Measurements from ENCODE around the gene RAPGEF6.
A peak's percentile ranks its signal among the peaks of the same experiment; 100 is the strongest.

Gene RAPGEF6

DNA sequence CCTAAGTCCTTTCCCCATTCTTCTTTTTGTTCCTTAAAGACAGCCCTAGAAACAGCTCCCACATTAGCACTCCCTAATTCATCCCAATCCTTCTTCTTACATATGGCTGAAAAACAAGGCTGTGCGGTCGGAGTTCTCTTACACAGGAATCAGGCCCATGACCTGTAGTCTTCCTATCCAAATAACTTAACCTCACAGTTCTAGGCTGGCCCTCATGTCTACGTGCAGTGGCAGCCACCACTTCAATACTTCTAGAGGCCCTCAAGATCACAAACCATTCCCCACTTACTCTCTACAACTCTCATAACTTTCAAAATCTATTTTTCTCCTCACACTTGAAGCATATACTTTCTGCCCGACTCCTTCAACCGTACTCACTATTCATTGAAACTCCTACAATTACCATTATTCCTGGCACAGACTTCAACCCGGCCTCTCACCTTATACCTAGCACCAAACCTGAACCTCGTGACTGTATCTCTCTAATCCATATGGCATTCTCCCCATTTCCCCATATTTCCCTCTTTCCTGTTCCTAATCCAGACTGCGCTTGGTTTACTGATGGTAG lies 59.3 kb downstream of the RAPGEF6 start:
- in situ Hi-C loops (cut with MboI; ENCODE audit: low pct_unique_long_range_greater_than_20kb, low sequenced_read_pairs): no loop called here
- DNase-seq: no peak

DNA sequence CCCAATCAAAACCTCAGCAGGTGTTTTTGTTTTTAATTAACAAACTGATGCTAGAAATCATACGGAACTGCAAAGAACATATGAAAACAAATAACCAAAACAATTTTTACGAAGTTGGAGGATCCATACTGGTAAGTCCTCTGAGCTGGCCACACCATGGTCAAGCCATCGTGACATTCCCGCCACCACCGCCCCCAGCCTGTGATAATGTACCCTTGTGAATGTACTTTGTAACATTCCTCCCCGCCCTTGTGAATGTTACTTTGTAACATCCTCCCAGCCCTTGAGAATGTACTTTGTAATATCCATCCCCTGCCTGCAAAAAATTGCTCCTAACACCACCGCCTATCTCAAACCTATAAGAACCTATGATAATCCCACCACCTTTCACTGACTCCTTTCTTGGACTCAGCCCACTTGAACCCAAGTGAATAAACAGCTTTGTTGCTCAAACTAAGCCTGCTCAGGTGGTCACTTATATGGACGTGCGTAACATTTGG lies 63.3 kb downstream of the RAPGEF6 start:
- in situ Hi-C loops (cut with MboI; ENCODE audit: low pct_unique_long_range_greater_than_20kb, low sequenced_read_pairs): no loop called here
- no peak for DNase-seq

DNA sequence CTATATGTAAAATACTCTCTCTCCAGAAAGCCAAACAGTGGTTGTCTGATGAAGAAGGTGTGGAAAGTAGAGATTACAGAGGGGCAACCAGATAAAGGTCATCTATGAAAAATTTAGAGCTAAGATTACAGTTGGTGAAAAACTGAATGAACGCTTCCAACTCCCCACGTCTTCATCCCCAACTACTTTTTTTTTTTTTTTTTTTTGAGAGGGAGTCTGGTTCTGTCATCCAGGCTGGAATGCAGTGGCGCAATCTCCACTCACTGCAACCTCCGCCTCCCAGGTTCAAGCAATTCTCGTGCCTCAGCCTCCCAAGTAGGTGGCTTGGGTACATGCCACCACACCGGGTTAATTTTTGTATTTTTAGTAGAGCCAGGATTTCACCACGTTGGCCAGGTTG lies 64.3 kb downstream of the RAPGEF6 start:
- no peak for DNase-seq
- in situ Hi-C loops (cut with MboI; ENCODE audit: low pct_unique_long_range_greater_than_20kb, low sequenced_read_pairs): no loop called here

DNA sequence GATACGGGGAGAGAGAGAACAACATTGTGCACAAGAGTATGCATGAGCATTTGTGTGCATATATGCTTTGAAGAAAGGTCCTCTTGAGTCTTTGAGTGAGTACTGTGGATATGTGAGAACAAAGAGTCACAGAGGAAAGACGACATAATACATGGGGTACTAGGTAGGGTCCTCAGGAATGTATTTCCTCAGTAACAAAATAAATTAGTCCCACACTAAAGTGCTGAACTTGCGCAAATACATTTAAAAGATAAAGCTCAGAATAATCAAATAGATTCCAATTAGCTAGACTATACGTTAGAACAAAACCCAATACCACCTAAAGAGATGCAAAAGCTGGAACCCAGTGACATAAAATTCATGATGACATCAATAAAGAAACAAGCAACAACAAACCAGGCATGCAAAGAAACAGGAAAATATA lies 70.8 kb downstream of the RAPGEF6 start:
- DNase-seq: no peak
- in situ Hi-C loops (cut with MboI; ENCODE audit: low pct_unique_long_range_greater_than_20kb, low sequenced_read_pairs): no loop called here

DNA sequence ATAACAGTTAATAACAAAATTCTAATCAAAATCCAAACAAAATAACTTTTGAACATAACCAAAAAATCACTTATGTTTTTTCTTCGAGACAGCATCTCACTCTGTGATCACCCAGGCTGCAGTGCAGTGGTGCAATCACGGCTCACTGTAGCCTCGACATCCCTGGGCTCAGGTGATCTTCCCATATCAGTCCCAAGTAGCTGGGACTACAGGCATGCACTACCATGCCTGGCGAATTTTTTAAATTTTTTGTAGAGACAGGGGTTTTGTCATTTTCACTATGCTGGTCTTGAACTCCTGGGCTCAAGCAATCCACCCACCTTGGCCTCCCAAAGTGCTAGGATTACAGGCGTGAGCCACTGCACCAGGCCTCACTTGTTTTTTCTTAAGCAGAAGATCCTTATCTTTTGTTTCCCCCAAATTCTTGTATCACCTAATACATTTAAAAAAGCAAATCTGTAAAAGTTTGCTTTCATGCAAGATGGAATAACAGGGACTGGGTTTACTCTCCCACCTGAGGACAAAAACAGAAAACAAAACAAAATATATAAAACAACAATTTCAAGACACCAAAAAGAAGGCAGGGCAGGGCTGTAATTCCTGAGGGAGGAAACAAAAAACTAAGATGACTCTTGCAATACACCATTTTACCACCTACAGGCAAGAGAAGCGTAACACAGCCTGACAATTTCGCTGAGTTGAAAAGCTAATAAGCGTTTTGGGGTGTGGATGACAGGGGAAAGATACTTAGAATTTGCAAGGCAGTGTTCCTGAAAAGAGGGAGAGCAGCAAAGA lies 71.4 kb downstream of the RAPGEF6 start:
- peak; percentile 15 for DNase-seq
- in situ Hi-C loops (cut with MboI; ENCODE audit: low pct_unique_long_range_greater_than_20kb, low sequenced_read_pairs): no loop called here

DNA sequence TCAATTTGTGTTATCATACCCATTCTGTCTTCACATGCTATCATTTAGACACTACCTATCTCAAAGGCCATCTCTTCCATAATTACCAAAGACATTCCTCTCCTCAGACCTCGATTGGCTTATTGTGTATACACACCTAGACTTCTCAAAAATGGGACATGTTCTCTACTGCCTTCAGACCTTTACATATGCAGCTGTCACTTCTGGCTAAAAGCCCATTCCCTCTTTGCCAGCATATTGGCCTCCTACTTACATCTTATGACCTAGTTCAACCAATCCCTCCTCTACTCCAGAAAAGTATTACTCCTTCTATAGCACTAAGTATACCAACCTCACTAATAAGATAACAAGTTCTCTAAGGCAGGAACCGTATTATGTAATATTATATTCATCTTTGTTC lies 84.4 kb downstream of the RAPGEF6 start:
- in situ Hi-C loops (cut with MboI; ENCODE audit: low pct_unique_long_range_greater_than_20kb, low sequenced_read_pairs): no loop called here
- DNase-seq: no peak

DNA sequence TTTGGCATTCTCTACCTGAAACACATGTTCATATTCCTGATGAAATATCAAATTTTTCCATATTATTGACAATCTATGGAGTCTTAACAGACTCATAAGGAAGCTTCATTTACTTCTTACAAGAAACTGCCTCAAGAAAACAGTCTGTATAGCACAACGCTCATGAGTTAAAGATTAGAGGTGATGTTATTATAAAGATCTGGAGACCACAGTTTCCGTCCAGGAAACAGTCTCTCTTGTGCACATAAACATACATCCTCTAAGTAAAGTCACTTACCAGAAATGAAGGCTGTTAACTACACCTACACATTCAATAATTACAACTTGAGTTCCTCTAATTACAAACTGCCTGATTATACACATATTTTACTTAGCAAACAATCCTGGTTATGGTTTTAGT lies 86.9 kb downstream of the RAPGEF6 start:
- in situ Hi-C loops (cut with MboI; ENCODE audit: low pct_unique_long_range_greater_than_20kb, low sequenced_read_pairs): no loop called here

DNA sequence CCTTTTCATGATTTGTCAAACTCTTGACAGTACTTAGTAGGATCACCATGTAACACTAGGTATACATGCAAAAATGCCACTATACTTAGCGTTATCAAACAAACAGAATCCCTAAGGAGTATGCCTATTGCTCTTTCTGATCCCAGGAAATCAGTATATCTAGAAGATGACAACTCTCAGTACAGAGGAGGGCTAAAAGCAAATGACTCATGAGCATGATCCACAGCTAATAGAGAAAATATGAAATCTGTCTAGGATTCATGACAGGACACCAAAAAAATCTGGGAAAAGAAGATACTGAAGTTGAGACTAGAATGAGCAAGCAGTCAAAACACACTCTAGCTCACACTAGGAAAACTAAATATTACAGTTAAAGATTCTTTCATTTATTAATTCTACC lies 89.2 kb downstream of the RAPGEF6 start:
- no peak for DNase-seq
- in situ Hi-C loops (cut with MboI; ENCODE audit: low pct_unique_long_range_greater_than_20kb, low sequenced_read_pairs): no loop called here

More for the DNA sequence above, 86.9 kb downstream of the RAPGEF6 start:
- DNase-seq: peak; percentile 78

DNA sequence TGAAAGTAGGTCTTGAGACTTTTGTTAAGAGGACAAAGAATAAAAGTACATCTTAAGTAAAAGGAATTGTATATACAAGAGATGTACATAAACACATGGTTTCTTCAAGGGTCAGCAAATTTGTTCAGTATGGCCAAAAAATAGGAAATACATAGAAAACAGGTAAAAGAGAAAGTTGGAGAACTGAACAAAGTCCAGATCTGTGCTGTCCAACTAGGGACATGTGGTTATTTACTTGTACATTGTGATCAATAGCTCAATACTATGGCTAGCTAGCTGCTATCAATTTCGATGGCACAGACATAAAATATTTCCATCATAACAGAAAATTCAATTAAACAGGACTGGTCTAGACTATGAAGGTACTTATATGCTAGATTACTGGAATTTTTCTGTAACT lies 92.3 kb downstream of the RAPGEF6 start:
- in situ Hi-C loops (cut with MboI; ENCODE audit: low pct_unique_long_range_greater_than_20kb, low sequenced_read_pairs): no loop called here
- DNase-seq: no peak

DNA sequence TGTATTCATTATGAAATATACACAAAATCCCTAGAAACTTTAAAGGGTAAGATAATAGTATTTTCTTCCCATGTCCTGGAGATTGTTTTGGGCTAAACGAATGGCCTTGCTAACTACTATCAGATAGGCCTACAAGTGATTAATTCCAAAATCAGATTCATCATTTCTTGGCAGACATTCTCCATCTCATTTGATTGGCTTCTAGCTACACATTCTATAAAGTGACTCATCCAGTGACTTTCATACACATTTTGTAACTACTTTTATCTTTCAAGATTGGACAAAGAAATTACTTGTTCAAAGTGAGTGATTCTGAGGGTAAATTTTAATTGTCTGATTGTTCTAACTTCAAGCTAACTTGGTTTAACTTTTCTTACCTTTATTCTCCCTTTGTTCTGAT lies 93.3 kb downstream of the RAPGEF6 start:
- in situ Hi-C loops (cut with MboI; ENCODE audit: low pct_unique_long_range_greater_than_20kb, low sequenced_read_pairs): no loop called here
- no peak for DNase-seq

DNA sequence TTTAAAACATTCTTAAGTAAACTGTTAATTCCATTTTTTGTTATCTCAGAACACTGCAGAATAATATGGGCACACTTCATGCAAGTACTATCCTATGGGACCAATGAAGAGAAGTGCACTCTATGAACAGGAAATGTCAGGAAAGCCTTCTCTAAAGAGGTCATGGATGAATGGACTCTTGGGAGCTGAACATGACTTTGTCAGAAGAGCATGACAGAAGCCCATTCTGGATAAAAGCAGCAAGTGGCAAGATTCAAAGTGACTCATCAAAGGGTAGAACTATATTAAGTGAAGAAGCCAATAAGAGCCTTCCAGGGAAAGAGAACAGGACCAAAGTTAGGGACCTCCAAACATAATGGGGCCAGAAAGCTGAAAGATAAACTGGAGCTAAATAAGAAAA lies 94.0 kb downstream of the RAPGEF6 start:
- in situ Hi-C loops (cut with MboI; ENCODE audit: low pct_unique_long_range_greater_than_20kb, low sequenced_read_pairs): no loop called here
- DNase-seq: no peak

DNA sequence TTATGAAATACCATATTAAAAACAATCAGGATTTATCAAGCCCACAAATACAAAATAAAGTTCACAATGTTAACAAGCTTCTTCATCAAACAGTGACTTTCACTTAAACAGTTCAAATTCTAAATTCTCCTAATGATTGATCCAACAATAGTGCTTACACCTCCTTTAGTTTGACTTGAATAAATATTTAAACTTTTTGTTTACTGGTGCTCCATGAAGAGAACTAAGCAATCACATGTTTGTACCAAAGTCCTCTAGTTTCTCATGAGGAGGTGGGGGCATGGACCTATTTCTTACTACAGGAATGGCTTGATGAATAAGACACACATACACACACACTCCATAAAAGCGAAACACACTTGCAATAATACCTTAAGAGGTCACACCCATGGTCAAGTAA lies 95.8 kb downstream of the RAPGEF6 start:
- DNase-seq: no peak
- in situ Hi-C loops (cut with MboI; ENCODE audit: low pct_unique_long_range_greater_than_20kb, low sequenced_read_pairs): no loop called here

DNA sequence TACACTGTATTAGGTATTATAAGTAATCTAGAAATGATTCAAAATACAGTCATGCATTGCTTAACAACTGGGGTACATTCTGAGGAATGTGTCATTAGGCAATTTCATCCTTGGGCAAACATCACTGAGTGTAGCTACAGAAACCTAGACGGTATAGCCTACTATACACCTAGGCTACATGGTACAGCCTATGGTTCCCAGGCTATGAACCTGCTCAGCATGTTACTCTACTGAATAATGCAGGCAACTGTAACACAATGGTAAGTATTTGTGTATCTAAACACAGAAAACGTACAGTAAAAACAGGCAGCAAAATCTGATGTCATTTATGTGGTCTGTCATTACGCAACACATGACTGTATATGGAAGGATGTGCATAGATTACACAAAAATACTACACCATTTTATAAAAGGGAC lies 96.8 kb downstream of the RAPGEF6 start:
- in situ Hi-C loops (cut with MboI; ENCODE audit: low pct_unique_long_range_greater_than_20kb, low sequenced_read_pairs): no loop called here

DNA sequence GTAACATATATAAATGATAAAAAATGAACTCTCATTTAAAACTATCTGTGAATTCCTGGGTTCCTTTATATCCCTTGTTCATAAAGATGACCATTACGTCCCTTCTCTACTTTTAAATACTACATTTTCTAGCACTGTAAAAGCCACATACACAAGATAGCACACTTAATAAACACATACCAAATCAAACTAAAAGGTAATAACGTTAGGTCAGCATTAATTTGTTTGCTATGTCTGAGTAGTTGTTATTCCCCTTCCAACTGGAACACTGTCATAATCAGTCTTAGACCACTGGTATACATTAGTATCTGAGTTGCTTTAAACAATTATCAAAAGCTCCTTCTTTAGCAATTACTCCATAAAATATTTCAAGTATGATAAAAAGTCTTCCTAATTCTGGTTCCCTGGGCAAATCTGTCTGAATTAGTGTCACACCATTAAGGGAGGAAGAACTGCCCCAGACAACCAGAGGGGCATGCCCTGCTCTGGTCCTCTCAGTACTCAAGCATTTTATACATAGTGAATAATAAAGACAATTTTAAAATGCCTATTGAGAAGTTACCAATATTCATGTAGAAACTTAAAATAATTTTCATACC lies 98.1 kb downstream of the RAPGEF6 start:
- in situ Hi-C loops (cut with MboI; ENCODE audit: low pct_unique_long_range_greater_than_20kb, low sequenced_read_pairs): no loop called here
- DNase-seq: no peak

More for the DNA sequence above, 96.8 kb downstream of the RAPGEF6 start:
- no peak for DNase-seq

DNA sequence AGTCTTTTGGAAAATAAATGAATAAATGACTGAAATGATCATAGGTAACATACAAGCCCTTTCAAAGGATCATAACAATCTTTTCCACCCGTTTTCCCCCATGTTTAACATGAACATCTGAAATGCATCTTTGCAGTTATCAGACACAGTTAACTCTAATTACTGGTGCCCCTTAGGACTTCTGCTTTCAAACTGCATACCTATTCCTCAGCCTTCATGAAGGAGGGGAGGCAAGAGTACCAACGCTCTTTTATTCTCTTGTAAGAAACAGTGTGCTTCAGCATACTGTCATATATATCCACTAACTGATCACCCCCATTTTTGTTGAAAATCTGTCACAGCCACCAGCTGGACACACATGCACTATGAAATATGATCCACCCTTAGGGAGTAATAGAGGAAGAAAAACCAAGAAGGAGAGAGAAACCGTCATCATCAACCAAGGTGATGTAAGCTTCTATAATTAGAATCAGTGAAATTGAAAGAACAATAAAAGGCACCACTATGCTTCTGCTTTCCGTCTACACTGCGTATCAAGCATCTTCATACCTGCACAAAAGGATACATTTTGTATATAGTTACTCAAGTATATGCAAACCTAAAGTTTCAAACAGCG lies 98.7 kb downstream of the RAPGEF6 start:
- DNase-seq: peak; percentile 94
- in situ Hi-C loops (cut with MboI; ENCODE audit: low pct_unique_long_range_greater_than_20kb, low sequenced_read_pairs): no loop called here

DNA sequence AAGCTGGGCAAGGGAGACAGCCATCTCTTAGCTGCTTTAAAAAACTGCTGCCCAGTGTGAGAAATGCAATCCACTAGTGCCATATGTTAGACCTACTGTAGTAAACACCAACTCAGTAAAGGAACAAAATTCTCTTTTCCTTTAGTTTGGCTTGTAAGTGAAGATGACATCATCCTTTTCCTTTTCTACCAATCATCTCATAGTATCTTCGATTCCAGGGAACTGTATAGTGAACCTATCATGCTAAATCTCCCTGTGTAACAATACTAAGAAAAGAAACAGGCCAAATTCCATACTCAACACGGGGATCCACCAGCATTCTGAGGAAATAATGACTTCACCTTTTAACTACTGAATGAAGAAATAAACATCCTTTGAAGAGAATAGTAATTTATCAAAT lies 100.1 kb downstream of the RAPGEF6 start:
- in situ Hi-C loops (cut with MboI; ENCODE audit: low pct_unique_long_range_greater_than_20kb, low sequenced_read_pairs): no loop called here
- no peak for DNase-seq

DNA sequence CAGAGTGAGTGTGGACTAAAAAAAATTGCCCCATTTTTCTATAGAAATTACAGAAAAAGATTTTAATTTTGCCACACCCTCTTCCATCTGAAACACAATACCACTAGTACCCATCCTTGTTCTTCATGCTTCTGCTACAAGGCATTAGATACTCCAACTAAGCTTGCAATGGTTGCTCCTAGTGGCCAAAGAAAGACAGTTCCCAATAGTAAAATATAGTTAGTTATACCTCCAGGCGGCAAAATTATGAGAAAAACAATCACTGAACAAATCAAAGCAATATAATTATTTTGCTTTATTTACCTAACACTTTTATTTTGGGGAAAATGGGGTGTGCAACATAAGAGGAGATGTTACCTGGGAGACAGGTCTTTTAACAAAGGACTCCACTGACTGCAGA lies 101.2 kb downstream of the RAPGEF6 start:
- in situ Hi-C loops (cut with MboI; ENCODE audit: low pct_unique_long_range_greater_than_20kb, low sequenced_read_pairs): no loop called here
- no peak for DNase-seq

DNA sequence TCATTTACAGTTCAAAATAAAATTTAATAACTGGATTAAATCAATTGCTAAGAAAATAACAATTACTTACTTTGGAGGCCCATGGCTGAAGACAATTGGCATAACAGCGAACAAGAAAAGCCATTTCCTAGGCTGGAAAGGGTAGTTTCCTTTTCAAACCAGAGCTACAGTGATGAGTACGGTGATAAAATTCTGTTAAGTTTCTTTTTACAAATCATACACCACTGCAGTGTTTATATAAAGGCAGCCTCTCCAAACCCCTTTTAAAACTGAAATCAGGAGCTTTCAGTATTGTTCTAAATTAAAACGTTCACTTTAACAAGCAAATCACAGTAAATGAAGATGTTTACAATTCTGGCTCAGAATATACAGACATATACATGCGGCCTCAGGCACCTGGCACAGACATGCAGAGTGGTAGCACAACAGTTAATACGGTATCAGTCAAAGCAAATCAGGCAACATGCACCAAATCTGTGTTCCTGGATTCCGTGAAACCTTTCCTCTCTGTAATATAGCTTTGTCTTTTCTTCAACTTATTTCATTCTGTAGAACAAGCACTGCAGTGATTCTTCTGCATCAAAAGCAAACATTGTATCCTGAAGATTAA lies 102.9 kb downstream of the RAPGEF6 start:
- DNase-seq: no peak
- in situ Hi-C loops (cut with MboI; ENCODE audit: low pct_unique_long_range_greater_than_20kb, low sequenced_read_pairs): no loop called here

DNA sequence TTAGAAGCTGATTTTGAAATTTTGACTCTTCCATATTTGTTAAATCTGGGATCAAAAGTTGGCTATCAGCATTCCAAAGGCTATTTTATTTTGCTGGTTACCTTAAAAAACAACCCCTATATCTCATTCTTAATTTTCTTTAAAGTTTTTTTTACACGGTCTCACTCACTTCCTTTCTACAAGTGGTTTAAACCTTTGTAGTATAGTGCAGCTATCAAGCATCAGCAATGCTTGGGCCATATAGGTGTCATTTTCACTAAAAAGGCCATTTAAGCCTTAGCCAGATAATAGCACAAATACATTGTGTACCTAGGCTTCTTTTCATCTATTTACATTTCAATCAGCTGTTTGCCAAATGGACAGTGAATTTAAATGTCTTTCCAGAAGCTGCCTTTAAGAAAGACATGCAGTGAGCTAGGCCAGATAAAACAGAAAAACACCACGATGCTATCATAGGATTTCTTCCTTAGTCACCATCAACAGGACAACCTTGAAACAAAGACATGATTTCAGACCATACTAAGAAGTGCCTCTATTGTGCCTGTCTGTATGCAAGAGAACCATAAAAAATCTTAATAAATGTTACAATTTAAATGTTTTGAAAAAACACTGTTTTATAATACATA lies 104.2 kb downstream of the RAPGEF6 start:
- in situ Hi-C loops (cut with MboI; ENCODE audit: low pct_unique_long_range_greater_than_20kb, low sequenced_read_pairs): no loop called here
- DNase-seq: no peak

Measured in KBM-7 (cell line).